Measurements from ENCODE around the gene CKB.

Gene CKB

GRCh38 chr14:103522649-103523574, at the start of gene CKB:
Gene CKB, minus strand, starts transcription at chr14:103522830. Its CDS starts 337 bp downstream, at chr14:103522493.
- DNase-seq = no peak

DNA sequence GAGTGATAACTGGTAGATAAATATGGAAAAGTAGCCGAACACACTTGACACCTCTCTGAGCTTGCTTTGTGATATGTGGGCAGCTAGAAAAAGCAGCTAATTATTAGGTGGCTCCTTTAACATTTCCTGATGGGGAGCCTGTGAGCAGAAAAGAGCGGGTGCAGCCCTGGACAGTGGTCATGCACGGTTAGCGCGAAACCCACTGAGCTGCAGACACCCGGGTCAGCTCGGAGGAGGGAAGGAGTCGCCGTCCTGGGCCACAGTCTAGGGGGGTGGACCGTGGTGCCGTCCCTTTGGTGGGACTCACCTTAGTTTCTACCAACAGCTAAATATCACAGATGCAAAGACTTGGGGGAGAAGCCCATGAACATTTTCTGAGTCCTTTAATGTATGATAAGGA, 46.8 kb upstream of the CKB start:
- DNase-seq = no peak

- DNase-seq = no peak
Observed at GRCh38 chr14:103568952-103569351, 46.3 kb upstream of the CKB start.

GRCh38 chr14:103563844-103564505, 41.3 kb upstream of the CKB start:
- no peak for DNase-seq

DNA sequence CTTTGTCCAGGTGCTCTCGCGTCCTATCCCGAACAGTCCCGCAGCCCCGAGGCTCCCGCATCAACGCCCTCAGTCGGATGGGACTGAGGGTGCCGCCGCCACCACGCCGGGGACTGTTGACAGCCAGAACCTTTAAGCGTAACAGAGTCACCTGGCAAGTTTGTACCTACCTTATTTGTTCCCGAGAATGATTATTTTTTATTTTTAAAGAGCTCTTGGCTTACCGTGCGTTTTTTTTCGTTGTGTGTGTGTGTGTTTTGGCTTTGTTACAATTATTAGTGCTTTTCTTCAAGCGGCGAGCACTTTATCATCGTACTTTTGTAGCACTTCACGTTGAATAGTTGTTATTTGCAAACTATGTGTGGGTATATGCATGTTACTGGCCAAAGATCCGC, 40.6 kb upstream of the CKB start:
- no peak for DNase-seq

GRCh38 chr14:103562429-103563225, 40.0 kb upstream of the CKB start, which contains the start of the genes BAG5 and COA8:
Gene BAG5, minus strand, starts transcription at chr14:103562657. Its CDS starts 1,493 bp downstream, at chr14:103561164.
Gene COA8, plus strand, starts transcription at chr14:103562960. Its CDS starts 42 bp downstream, at chr14:103563002.
- DNase-seq = no peak

GRCh38 chr14:103562179-103562428, 39.5 kb upstream of the CKB start:
- no peak for DNase-seq

- no peak for DNase-seq
Observed at GRCh38 chr14:103561381-103562178, 39.0 kb upstream of the CKB start.

- no peak for DNase-seq
Observed at GRCh38 chr14:103560691-103561090, 38.1 kb upstream of the CKB start.

DNA sequence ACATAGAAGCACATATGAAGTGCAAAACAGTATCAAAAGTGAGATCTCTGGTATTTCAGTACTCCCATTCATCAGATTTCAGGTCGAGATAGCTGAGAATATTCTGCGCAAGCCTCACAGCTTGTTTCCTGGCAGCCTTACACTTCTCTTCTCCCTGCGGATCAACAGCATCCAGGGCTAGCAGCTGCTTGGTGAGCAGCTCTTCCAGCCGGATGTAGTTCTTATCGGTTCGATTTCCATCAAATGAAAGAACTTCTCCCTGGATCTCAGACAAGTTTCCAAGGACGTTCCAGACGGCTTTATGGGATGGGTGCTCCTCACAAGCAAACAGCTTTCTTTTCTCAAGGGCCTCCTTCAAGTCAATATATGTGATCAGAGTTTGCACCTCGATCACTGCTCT, 37.1 kb upstream of the CKB start:
- no peak for DNase-seq

DNA sequence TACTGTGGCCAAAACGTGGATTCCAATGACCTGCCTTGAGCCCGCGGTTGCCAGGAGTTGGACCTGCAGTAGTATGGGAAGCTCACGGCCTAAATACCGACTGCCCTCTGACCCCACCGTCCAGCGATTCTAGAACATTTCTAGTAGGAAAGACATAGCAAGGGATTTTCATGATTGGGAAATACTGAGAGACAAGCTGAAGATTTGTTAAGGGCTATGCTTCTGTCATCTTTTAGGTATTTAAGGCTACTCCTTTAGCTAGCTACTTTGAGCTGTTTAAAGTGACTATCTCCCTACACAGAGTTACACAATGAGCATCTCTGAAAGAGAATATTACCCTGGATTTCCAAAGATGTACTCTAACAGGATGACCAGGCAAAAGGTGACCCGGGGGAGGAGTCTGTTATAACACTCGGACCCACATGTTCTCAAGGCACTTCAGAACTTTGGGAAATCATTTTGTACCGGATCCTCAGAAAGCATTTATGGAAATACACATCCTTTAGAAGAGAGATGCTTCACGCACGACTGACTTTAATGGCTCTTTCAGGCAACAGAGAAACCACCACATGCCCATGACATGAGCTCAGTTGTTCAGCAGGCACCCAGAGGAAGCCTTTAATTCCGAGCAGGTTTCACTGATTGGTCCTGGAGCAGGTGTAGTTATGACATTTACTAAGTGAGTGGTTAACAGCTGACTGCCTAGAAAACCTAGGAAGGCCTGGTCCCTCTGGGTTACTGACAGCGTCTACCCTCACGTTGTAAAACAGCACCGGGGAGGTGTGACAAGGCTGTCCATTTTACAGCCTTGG, 35.6 kb upstream of the CKB start:
- no peak for DNase-seq

- DNase-seq = no peak
Observed at GRCh38 chr14:103556946-103557758, 34.5 kb upstream of the CKB start.

GRCh38 chr14:103555559-103556337, 33.1 kb upstream of the CKB start:
- no peak for DNase-seq

GRCh38 chr14:103552846-103553210, 30.2 kb upstream of the CKB start:
- DNase-seq = no peak

DNA sequence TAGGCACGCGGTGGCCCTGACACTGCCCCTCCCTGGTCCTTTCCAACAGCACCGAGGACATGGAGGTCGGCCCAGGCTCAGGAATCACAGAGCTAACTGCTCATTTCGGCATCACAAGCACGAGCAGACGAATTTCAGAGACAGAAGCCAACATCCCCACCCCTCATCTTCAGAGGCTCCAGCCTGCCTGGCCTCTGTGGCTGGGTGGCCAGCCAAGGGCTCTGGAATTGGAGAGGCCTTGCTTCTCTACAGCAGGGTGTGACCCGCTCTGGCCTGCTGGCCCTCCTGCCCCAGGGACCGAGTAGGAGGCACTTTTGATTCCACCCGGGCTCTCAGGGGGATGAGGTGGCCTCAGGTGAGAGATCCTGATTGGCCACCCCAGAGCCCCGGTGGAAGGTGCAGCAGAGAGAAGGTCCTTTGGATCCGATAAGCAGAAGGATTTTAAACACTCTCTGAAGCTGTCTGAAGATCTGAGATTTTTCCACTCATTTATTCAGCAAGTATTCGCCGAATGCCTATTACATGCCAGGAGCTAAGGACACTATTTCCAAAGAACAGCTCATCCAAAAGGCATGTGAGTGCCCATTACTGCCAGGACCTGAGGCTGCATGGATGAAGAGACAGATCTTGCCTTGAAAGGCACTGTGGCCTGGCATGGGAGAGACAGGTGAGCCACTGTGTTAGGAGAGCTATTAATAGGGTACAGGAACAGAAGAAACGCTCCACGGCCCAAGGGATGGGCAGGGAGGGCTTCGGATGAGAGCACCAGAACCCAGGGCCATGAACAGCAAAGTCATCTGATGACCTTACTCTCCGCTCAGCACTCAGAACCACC, 29.6 kb upstream of the CKB start:
- DNase-seq = no peak

DNA sequence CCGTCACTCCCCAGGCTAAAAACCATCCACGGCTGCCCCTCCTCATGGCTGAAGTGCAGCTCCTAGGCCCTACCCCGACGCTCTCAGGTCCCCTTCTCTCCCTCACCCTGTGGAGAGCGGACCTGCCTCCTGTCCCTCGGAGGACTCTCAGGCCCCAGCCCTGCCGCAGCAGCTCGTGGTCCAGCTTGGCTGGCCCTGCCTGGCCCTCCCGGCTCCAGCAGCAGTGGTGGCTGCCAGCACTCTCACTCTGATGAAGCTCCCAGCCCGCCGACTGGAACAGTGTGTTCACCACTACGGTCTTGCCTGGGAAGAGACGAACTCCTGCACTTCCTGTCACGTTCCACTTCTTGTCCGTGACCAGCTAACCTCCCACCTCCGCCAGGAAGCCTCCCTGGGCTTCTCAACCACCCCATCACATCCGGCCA, 28.7 kb upstream of the CKB start:
- DNase-seq = no peak

DNA sequence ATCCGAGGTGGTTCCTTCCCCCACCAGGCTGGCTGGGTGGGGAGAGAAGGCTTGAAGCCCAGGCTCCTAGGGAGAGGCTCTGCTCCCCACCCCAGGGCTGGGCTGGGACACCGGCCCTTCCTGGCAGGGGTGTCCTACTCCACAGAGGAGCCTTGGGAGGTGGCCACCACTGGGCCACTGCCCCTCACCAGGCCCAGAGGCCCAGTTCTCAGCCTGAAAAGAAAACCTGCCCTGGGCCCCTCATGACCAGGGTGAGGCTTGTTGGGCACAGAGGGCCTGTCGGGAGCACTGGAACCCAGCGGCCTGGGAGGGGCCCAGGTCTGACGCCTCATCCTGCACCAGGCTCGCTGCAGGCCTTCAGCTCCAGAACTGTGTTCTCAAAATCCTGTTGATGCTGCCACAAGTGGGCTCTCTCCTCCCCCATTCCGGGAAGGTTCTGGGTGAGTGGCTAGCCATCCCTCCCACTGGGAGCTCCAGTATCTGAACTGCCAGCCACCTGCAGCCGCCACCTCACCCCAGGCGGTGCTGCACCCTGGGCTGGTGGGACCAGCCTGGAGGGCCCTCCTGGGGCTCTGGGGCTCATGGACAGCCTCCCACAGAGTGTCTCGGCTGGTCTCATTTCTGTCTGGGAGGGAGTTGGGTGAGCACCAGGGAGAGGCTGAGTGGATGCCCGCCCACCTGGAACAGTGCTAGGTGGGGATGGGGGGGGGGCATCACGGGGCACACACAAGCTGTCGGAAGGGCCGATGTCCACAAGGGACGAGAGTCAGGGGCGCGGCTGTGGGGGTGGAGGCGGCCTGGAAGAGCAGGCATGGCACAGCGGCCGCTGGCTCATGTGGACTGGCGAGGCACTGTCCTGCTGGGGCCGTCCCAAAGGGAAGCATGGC, 28.1 kb upstream of the CKB start:
- DNase-seq = no peak
